GM08714 (cell line): ENCODE data around the gene CRTAC1.

ENCODE experiments used
- H3K4me3 ChIP-seq: fragments of 200-500 bp; sonication (Bioruptor generic); 2 replicates; pipeline ENCODE4 v1.5.1; 2014; ENCODE audit warnings: mild to moderate bottlenecking, low read length, inconsistent platforms
- ZNF274 ChIP-seq: IDR thresholded peaks from 2 replicates; pipeline ENCODE4 v1.6.1; 2012; ENCODE audit warnings: mild to moderate bottlenecking, low read depth, low read length

The CRTAC1 gene

DNA sequence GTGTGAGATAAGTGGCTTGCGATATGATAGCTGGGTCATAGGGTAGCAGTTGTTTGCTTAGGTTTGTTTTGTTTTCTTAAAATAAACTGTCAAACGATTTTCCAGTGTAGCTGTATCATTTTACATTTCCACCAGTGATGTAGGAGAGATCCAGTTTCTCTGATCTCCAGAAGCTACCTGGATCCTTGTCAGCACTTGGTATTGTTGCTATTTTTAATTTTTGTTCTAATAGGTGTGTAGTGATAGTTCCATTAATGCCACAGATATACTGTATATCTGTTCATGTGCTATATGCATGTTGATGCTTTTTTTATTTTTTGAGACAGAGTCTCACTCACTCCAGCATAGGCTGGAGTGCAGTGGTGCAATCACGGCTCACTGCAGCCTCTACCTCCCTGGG, 136.3 kb downstream of the CRTAC1 start:
- H3K4me3 ChIP-seq, result no peak overlapping the region
- TF ChIP-seq ZNF274, result no peak

GRCh38 chr10:97892939-97893338, 137.5 kb downstream of the CRTAC1 start:
- TF ChIP-seq ZNF274, result no peak

DNA sequence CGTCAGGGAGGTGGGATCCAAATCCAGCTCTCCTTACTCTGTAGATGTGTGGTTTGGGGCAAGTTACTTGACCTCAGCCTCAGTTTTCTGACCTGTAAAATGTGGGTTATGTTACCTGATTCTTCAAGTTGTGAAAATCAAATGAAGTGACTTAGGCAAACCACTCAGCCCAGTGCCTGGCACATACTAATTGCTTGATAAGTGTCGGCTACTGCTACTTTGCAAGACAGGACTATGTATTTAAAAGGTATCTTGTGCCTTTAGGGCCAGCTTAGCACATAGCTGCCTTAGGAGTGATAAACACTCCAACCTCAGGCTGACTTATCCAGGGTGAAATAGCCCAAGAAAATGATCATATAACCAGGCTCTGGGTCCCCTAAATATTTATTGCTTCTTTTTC, 137.9 kb downstream of the CRTAC1 start:
- TF ChIP-seq ZNF274, result no peak

More at GRCh38 chr10:97892939-97893338, 137.5 kb downstream of the CRTAC1 start:
- no peak overlapping the region for H3K4me3 ChIP-seq

DNA sequence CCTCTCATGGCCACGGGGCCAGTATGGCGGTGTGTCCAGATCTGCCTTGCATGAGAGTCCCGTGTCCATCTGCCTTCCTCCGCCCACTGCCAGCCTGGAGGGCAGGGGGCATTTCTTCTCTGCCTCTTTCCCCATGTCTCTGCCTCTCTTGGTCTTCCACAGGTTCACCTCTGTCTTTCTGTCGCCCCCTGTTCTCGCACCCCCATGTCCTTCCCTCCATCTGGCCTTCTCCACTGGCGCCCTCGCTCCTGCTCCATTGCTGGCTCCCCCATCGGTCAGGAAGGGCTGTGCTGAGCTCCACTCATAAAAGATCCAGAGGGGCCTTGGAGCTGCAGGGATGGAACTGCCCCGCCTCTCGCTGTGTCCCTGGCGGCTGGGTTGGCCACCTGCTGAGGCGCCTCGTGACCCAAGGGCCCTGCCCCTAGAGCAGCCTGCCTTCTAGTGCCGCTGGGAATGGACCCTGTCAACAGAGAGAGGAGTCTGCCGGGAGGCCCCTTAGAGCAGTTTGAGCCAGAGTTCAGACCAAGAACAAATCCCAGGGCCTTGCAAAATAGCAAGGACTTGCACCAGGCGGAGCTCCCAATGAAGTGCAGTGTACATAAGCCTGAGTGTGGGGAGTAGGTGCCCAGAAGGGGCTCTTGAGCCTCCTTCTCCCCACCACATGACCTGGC, 138.8 kb downstream of the CRTAC1 start:
- TF ChIP-seq ZNF274, result no peak
- no peak overlapping the region for H3K4me3 ChIP-seq

More for the DNA sequence above, 137.9 kb downstream of the CRTAC1 start:
- no peak overlapping the region for H3K4me3 ChIP-seq

GRCh38 chr10:97889461-97890265, 140.8 kb downstream of the CRTAC1 start:
- H3K4me3 ChIP-seq, result no peak overlapping the region
- no peak for TF ChIP-seq ZNF274

DNA sequence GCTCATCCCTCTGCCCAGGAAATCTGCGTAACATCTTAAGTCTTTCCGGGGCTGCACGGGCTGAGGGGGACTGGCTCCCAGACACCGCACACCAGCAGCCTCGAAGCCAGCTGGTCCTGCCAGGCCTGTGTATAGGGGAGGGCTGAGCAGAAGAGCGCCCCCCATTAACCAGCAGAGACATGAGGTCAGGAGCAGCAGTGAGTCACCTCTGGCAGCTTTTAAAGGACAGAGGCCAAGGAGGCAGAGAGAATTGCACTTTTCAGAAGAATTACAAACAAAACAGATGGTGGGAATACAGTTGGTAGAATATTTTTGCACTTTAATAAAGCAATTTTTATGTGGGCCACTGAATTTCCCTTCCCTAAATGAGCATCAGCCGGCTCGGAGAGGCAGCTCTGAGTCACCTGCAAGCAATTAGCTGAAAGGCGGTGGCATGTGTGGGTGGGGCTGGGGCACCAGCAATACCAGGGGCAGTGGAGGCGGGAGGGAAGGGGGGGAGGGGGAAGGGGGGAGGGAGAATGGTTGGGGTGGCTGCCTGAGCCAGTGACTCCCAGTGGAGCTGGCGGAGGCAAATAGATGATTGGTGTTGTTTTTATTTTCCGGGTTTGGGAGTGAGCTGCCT, 141.7 kb downstream of the CRTAC1 start:
- no peak for TF ChIP-seq ZNF274
- no peak overlapping the region for H3K4me3 ChIP-seq

DNA sequence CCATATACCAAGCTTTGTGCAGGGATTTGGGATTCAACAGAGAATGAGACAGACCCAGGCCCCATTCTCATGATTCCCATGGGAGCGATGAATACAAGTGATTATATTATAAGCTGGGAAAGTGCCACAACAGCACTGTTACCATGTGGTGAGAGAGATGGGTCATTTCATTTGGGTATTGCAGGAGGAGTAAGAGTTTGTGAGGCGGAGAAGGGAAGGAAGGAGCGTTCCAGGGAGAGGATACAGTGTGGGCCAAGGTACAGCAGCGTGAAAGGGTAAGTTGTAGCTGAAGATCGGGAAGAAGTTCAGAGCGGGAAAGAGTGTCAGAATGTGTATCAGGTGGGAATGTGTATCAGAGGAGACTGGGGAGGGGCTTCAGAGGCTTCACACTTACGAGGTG, 142.3 kb downstream of the CRTAC1 start:
- H3K4me3 ChIP-seq, result no peak overlapping the region
- no peak for TF ChIP-seq ZNF274

GRCh38 chr10:97887399-97887798, 143.0 kb downstream of the CRTAC1 start:
- TF ChIP-seq ZNF274, result no peak
- H3K4me3 ChIP-seq, result no peak overlapping the region

DNA sequence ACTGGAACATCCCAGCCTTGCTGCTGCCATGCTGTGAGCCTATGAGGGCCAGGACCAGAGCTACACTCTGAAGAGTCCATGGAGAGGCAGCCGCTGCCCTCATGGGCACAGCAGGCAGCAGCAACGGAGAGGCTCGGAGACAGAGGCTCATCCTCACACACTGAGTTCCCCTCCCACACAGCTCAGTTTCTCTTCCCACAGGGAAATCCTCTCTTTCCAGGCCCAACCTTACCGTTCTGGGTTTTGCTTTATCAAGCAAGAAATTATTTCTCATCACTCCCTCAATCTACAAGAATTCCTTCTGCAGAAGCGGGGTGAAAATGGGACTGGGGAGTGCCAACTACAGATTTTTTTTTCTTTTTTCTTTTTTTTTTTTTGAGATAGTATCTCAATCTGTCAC, 144.1 kb downstream of the CRTAC1 start:
- no peak for TF ChIP-seq ZNF274
- H3K4me3 ChIP-seq, result no peak overlapping the region

DNA sequence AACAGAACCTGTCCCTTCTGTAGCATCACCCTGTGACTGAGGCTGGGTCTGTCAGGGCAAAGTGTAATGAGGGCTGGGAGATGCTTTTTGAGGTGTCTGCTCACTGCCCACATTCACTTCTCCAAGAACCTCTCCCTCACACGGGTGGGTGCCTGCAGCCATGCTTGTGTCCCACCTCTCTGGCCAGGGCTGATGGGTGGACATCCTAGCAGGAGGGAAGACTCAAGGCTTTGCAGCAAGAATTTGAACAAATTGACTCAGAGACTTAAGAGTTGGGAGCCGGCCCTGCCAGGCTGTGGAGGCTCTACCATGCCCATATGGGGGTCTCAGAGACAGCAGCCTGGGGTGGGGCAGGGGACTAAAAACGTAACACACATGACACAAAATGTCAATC, 147.3 kb downstream of the CRTAC1 start:
- no peak overlapping the region for H3K4me3 ChIP-seq

GRCh38 chr10:97882142-97883091, 148.0 kb downstream of the CRTAC1 start:
- no peak for TF ChIP-seq ZNF274
- H3K4me3 ChIP-seq, result no peak overlapping the region

More for the DNA sequence above, 147.3 kb downstream of the CRTAC1 start:
- no peak for TF ChIP-seq ZNF274

- TF ChIP-seq ZNF274, result no peak
Observed at GRCh38 chr10:97880109-97880508, 150.3 kb downstream of the CRTAC1 start.

GRCh38 chr10:97879241-97879640, 151.2 kb downstream of the CRTAC1 start:
- no peak for TF ChIP-seq ZNF274
- no peak overlapping the region for H3K4me3 ChIP-seq

More at GRCh38 chr10:97880109-97880508, 150.3 kb downstream of the CRTAC1 start:
- H3K4me3 ChIP-seq, result no peak overlapping the region

- no peak overlapping the region for H3K4me3 ChIP-seq
- no peak for TF ChIP-seq ZNF274
Observed at GRCh38 chr10:97876402-97876801, 154.0 kb downstream of the CRTAC1 start.
